NCI-H524 treated with DMSO at 0.1 percent for 48 hours (cell line): ENCODE results near the gene GAS2L2.
"Not testable (repeated sequence)": the region's sequence is repeated elsewhere in the genome, so short reads cannot be mapped to it uniquely, and the experiment has no call there.

Source experiments
- DNase-seq: peaks from one replicate; lab custom pipeline; 2025; lab: John Stamatoyannopoulos, UW

GAS2L2 gene

GRCh38 chr17:35726127-35726952 lies 26.7 kb downstream of the GAS2L2 start:
- DNase-seq: no peak

GRCh38 chr17:35725802-35726126 lies 27.3 kb downstream of the GAS2L2 start:
- DNase-seq: no peak

- no peak for DNase-seq
These were observed 28.0 kb downstream of the GAS2L2 start for GRCh38 chr17:35725058-35725457.

- no peak for DNase-seq
These were observed 29.3 kb downstream of the GAS2L2 start for GRCh38 chr17:35723735-35724134.

GRCh38 chr17:35717475-35717874 lies 35.6 kb downstream of the GAS2L2 start:
- DNase-seq: no peak

DNA sequence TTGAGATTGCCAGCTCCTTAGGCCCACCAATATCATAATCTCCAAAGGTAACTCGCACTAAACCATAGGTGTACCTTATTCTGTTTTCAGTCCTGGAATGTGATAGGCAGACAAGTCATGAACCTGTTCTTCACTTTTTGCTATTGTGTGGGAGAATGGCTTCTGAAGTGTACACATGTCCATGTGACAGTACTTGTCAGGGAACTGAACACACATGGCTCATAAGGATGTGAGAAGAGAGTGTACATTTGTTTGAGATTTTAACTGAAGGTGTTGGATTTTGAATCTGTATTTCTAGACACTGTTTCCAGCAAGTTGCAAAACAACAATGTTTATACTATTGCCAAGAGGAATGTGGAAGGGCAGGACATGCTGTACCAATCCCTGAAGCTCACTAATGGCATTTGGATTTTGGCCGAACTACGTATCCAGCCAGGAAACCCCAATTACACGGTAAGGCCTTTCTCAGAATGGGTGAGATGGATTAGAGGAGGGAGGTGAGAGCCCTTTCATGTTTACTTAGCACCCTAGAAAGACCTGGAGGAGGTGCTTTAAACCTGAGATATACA lies 36.1 kb downstream of the GAS2L2 start:
- DNase-seq: no peak

DNA sequence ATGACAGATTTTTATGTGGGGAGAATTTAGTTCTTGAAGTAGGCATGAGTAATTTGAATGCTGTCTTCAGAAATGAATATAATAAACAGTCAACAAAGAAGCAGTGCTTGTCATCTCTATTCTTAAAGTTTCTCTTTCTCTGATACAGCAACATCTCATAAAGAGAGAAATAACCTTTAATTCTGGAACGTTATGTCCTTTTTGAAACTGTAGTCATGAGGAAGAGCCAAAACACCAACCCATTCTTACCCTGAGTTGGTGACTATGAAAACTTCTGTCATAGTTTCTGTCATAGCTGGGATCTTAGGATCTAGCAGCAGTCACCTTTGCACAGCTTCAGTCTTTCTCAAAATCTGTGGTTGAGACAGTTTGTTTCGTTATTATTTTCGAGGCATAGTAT lies 36.9 kb downstream of the GAS2L2 start:
- DNase-seq: no peak

- DNase-seq: no peak
These were observed 37.6 kb downstream of the GAS2L2 start for GRCh38 chr17:35715416-35715815.

DNA sequence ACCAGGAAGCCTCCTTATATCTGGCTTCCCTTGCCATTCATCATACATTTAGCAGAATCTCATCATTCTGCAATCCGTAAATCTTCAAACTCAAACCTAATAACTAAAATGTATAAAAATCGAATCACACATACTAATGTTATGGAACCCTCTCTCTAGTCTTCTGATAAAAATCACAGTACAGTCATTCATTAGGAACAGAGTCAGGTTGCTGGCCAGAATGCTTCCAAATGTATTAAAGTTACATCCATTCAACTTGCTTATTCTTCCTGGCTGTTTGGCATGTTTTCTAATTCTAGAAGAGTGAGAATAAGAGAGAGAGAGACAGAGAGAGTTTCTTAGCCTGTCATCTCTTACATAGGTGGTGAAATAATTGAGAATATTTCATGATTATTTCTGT lies 38.1 kb downstream of the GAS2L2 start:
- DNase-seq: no peak

GRCh38 chr17:35713069-35713728 lies 39.8 kb downstream of the GAS2L2 start:
- DNase-seq: no peak

- no peak for DNase-seq
These were observed 42.1 kb downstream of the GAS2L2 start for GRCh38 chr17:35710950-35711349.

GRCh38 chr17:35709874-35710273 lies 43.2 kb downstream of the GAS2L2 start:
- DNase-seq: no peak

GRCh38 chr17:35708951-35709350 lies 44.1 kb downstream of the GAS2L2 start:
- no peak for DNase-seq

GRCh38 chr17:35708149-35708548 lies 44.9 kb downstream of the GAS2L2 start:
- no peak for DNase-seq

- no peak for DNase-seq
These were observed 47.3 kb downstream of the GAS2L2 start for GRCh38 chr17:35705705-35706104.

- no peak for DNase-seq
These were observed 47.8 kb downstream of the GAS2L2 start for GRCh38 chr17:35705230-35705629.

- not testable (repeated sequence) for DNase-seq
These were observed 49.7 kb downstream of the GAS2L2 start for GRCh38 chr17:35703308-35703707.

DNA sequence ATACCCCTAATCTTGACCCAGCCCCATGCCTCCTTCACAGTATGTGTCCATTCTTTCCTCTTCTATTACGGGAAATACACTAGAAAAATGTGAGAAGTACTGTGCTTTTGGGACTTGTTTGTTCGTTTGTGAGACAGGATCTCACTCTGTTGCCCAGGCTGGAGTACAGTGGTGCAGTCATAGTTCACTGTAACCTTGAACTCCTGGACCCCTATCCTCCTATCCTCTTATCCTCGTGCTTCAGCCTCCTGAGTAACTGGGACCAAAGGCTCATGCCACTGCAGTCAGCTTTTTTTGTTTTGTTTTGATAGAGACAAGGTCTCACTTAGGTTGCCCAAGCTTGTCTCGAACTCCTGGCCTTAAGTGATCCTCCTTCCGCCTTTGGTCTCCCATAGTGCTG lies 51.5 kb downstream of the GAS2L2 start:
- DNase-seq: no peak

GRCh38 chr17:35700150-35700549 lies 52.9 kb downstream of the GAS2L2 start:
- DNase-seq: no peak

DNA sequence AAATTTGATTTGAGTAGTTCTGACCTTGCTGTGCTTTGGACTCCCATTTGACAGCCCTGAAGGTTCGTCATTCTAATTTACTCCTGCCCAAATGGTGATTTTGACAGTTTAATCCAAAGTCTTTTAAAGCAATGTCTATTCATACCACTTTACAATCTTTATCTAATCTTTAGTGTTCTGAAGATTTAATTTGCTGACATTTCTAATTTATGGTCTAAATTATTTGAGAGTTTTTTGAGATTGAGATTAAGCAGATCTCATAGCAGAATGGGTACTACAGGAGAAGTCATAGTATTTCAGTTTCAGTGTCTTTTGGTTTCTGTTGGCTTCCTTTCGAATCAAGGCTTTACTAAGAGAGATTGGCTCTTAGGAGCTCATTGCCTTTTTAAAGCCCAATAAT lies 54.2 kb downstream of the GAS2L2 start:
- DNase-seq: no peak

- no peak for DNase-seq
These were observed 57.4 kb downstream of the GAS2L2 start for GRCh38 chr17:35695613-35696012.

- no peak for DNase-seq
These were observed 58.1 kb downstream of the GAS2L2 start for GRCh38 chr17:35694906-35695305.
